ENCODE data around the gene ASB4.
"Not testable (repeated sequence)": the region's sequence is repeated elsewhere in the genome, so short reads cannot be mapped to it uniquely, and the experiment has no call there.

Gene ASB4

GRCh38 chr7:95545673-95546072 is 59.9 kb downstream of the ASB4 start:
- no peak for FAIRE-seq
- TF ChIP-seq, protein P1, sequence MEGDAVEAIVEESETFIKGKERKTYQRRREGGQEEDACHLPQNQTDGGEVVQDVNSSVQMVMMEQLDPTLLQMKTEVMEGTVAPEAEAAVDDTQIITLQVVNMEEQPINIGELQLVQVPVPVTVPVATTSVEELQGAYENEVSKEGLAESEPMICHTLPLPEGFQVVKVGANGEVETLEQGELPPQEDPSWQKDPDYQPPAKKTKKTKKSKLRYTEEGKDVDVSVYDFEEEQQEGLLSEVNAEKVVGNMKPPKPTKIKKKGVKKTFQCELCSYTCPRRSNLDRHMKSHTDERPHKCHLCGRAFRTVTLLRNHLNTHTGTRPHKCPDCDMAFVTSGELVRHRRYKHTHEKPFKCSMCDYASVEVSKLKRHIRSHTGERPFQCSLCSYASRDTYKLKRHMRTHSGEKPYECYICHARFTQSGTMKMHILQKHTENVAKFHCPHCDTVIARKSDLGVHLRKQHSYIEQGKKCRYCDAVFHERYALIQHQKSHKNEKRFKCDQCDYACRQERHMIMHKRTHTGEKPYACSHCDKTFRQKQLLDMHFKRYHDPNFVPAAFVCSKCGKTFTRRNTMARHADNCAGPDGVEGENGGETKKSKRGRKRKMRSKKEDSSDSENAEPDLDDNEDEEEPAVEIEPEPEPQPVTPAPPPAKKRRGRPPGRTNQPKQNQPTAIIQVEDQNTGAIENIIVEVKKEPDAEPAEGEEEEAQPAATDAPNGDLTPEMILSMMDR (IDR thresholded peaks at IDR 0.05; ENCODE audit: insufficient read depth, missing control alignments): no peak
- DNase-seq (ENCODE audit: insufficient read length, low spot score): no peak

GRCh38 chr7:95546647-95547046 is 60.9 kb downstream of the ASB4 start:
- FAIRE-seq: no peak

GRCh38 chr7:95547361-95548348 is 61.9 kb downstream of the ASB4 start:
- no peak for DNase-seq (ENCODE audit: insufficient read length, low spot score)
- FAIRE-seq: no peak
- TF ChIP-seq, protein P1 (IDR thresholded peaks at IDR 0.05; ENCODE audit: insufficient read depth, missing control alignments): no peak

More at GRCh38 chr7:95546647-95547046, 60.9 kb downstream of the ASB4 start:
- TF ChIP-seq, protein P1 (IDR thresholded peaks at IDR 0.05; ENCODE audit: insufficient read depth, missing control alignments): no peak
- DNase-seq (ENCODE audit: insufficient read length, low spot score): no peak

DNA sequence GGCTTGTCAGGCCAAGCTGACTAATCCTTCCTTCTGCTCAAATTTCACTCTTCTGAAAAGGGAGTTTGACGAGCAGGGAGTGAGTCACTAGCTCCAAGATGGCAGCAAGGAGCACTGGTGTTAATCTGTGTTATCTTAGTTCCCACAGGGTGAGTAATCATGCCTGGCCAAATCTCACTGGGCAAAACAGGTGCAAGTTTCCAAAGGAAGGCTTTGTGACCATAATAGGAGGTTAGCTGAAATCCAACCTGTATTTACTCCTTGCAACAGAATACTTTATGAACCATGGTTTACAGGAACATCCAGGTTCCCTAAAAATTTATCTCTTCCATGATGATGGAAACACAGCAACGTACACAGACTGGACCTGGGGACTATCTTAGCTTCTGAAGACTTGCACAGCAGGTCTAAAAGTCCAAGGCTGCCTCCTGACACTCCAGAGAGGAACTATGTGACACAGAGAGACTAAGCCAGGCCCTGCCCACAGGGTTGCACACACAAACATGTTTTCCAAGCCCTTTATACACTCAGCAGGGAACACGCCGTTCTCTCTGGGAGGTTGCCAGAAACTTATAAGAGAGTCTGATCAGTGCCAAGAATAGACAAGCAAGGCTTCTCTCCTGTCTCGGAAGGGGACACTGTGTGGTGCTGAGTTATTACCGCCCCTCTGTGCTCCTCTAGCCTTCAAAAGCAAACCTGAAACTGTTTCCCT is 64.2 kb downstream of the ASB4 start:
- no peak for FAIRE-seq

DNA sequence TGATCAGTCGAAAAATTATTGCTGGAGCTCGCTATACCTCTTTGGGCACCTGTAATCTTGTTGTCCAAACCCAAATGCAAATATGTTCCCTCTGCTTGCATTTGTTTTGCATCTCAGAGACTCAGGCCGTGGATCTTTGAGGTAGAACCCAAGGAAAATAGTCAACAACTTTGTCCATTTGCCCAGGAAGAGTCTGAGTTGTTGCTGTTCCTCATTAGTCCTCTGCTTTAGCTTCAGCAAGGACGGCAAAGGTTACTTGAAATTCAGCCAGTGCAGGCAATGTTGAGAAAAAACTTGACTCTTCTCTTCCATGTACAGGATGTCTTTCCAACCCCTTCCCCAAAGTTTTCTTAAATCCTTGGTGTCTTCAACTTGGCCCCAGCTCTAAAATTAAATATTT is 64.8 kb downstream of the ASB4 start:
- TF ChIP-seq, protein P1 (IDR thresholded peaks at IDR 0.05; ENCODE audit: insufficient read depth, missing control alignments): no peak
- no peak for FAIRE-seq
- DNase-seq (ENCODE audit: insufficient read length, low spot score): no peak

More for the DNA sequence above, 64.2 kb downstream of the ASB4 start:
- TF ChIP-seq, protein P1 (IDR thresholded peaks at IDR 0.05; ENCODE audit: insufficient read depth, missing control alignments): no peak
- no peak for DNase-seq (ENCODE audit: insufficient read length, low spot score)

DNA sequence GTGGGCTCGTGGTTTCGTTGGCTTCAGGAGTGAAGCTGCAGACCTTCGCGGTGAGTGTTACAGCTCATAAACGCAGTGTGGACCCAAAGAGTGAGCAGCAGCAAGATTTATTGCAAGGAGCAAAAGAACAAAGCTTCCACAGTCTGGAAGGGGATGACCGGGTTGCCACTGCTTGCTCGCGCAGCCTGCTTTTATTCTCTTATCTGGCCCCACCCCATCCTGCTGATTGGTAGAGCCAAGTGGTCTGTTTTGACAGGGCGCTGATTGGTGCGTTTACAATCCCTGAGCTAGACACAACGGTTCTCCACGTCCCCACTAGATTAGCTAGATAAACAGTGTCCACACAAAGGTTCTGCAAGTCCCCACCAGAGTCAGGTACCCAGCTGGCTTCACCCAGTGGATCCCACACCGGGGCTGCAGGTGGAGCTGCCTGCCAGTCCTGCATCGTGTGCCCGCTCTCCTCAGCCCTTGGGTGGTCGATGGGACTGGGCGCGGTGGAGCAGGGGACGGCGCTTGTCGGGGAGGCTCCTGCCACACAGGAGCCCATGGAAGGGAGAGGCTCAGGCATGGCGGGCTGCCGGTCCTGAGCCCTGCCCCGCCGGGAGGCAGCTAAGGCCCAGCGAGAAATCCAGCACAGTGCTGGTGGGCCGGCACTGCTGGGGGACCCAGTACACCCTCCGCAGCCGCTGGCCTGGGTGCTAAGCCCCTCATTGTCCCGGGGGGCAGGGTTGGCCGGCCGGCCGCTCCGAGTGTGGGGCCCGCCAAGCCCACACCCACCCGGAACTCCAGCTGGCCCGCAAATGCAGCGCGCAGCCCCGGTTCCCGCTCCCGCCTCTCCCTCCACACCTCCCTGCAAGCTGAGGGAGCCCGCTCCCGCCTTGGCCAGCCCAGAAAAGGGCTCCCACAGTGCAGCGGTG is 66.5 kb downstream of the ASB4 start:
- not testable (repeated sequence) for FAIRE-seq; DNase-seq (ENCODE audit: insufficient read length, low spot score)

DNA sequence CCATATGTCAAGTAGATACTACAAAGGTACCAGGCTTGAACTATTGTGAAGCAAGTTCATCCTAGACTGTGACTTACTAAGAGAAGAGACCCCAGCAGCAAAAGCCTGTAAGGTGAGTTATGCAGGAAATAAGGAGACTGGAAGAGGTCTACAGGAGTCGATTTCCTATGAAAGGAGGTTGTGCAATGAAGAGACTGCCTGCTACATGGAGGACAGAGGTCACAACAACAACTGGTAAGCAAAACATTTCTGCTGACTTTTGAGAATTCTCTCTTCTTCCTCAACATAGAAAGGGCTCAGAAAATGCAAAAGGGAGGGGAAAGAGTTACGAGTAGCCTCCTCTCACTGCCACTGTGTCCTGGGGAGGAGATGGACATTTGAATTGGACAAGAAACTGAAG is 68.2 kb downstream of the ASB4 start:
- DNase-seq (ENCODE audit: insufficient read length, low spot score) (no peak), FAIRE-seq (no peak)
- TF ChIP-seq, protein P1 (IDR thresholded peaks at IDR 0.05; ENCODE audit: insufficient read depth, missing control alignments): no peak

Measured in D721Med (cell line).